GM21390 (cell line): ENCODE results near the gene CTCFL.

ENCODE experiments used
- ATAC-seq: cut with Tn5 transposase; IDR thresholded peaks from one replicate; pipeline ENCODE4 v1.9.1; 2021; ENCODE audit not compliant: unreplicated experiment

Gene CTCFL

DNA sequence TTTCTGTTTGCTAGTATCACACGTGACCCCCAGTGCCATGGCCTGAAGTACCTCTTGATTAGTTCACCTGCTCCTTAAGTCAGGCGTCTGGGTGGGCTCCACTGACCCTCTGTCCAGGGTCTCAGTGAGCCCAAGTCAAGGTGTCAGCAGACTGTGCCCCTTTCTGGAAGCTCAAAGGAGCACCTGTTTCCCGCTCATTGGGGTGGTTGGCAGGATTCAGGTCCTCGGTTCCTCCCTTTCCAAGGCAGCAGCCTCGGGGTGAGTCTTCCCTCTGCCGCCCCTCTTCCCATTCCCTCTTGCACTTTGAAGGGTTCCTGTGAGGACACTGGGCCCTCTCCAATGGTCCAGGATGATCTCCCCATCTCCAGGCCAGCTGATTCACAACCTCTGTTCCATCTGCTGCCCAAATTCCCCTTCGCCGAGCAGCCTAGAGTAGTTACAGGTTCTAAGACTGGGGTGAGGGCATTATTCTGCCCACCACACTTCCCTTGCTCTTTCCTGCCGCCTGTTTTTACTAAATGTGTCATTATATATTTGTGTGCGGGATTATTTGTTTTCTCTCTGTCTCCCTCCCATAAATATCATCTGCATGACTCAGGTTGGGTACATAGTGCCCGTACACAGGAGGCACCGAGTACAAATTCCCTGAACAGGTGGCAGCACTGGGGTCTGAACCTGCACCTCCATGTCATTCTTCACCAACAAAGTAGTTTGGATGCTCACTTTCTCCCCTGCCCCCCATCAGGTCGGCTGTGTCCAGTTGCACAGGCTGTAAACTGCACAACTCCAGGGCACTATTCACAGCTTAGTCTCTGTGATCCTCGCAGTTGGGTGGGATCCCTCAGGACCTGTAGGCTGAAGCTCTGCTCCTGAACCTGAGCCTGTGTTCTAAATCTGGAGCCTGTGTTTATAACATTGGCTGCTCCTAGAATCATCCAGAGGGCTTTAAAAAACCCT, 75.3 kb downstream of the CTCFL start:
- no peak for ATAC-seq

- ATAC-seq = no peak
Measured at GRCh38 chr20:57448764-57449354, 76.1 kb downstream of the CTCFL start.
